GM18505 (cell line): ENCODE results near the gene ZBTB46.
A peak's percentile ranks its signal among the peaks of the same experiment; 100 is the strongest.
"Not testable (repeated sequence)": the region's sequence is repeated elsewhere in the genome, so short reads cannot be mapped to it uniquely, and the experiment has no call there.

Source experiments
- ATAC-seq: cut with Tn5 transposase; IDR thresholded peaks from one replicate; pipeline ENCODE4 v1.9.1; 2021; ENCODE audit not compliant: unreplicated experiment
- POLR2A ChIP-seq: IDR thresholded peaks from 4 replicates; pipeline ENCODE4 v1.6.1; 2011; ENCODE audit warnings: borderline replicate concordance; ENCODE audit not compliant: insufficient read depth, insufficient read length; ENCODE audit errors: extremely low read depth

The ZBTB46 gene

GRCh38 chr20:63830841-63831588 is at the start of gene ZBTB46:
TSS of gene ZBTB46 (minus strand) at chr20:63831264. CDS start at chr20:63790757, 40,507 bp downstream.
- ATAC-seq: peak; percentile 46
- TF ChIP-seq POLR2A: no peak

DNA sequence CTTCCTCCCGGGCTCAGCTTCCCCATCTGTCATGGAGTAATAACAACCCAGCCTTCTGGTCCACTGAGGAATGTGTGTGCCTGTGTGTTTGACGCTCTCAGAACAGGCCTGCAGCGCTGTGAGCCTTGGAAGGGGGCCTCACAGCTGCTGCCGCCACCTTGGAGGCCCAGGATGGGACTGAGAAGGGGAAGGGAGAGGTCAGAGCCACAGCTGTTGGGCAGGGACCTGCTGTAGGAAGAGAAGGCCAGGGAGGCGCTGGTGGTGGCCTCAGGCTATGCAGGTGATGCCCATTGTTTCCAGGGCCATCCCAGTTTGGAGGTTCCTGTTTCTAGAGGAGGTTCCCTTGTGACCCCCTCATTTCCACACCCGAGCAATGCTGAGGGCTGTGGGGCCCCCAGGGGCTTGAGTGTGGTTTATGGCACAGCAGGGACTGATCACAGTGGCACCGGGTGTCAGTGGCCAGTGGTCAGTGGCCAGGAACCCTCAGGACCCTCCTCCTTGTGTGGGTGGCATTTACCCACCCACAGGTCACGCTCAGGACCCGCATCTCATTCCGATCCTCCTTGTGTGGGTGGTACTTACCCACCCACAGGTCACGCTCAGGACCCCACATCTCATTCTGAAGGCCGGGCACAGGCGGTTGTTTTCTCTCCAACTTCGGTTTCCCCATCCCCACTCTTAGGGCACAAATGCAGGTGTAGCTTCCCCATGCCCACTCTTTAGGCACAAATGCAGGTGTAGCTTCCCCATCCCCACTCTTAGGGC is 48.0 kb upstream of the ZBTB46 start:
- ATAC-seq: no peak
- TF ChIP-seq POLR2A: no peak

DNA sequence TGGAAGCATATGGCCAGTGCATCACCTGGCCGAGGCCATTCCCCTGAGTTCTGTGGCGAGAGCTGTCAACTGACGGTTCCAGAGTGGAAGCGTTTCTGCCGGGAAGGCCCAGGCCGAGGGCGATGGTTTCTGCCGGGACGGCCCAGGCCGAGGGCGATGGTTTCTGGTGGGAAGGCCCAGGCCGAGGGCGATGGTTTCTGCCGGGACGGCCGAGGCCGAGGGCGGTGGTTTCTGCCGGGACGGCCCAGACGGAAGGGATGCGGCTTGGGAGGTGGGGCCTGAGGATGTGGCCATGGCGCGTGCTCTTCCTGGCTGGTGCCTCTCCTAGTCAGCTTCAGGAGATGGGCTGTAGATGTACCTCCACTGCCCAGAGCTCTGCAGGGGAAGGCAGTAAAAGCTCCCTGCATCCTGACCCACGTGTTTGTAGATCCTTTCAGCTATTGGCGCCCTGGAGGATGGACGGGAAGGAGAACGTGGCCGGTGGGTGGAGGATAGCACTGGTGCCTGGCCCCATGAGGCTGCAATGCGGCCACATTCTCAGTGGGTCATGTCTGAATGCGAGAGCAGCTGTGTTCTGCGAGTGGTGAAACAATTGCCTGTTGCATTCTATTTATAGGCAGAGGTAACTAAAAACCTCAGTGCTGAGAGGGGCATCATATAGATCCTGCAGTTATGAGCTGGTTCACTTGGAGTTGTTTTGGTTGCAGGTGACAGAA is 46.8 kb upstream of the ZBTB46 start:
- no peak for ATAC-seq
- TF ChIP-seq POLR2A: no peak

DNA sequence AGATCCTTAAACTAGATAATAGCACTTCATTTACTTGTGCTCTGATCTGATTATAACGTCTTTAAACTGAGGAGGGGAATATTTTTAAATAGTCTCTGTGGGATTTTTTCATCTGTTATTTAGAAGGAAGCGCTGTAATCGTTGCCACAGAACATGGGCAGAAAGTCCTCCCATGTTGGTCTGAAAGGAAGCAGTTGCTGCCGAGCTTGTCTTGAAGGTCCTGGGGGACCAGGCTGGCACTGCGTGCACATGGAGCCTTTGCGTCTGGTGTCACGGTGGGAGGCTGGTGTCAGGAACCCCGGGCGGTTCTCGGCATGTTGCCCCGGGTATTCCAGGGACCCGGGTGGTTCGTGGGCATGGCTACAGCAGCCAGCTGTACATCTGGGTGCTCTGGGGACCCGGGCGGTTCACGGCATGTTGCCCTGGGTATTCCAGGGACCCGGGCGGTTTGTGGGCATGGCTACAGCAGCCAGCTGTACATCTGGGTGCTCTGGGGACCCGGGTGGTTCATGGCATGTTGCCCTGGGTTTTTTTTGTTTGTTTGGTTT is 45.5 kb upstream of the ZBTB46 start:
- no peak for TF ChIP-seq POLR2A
- no peak for ATAC-seq

DNA sequence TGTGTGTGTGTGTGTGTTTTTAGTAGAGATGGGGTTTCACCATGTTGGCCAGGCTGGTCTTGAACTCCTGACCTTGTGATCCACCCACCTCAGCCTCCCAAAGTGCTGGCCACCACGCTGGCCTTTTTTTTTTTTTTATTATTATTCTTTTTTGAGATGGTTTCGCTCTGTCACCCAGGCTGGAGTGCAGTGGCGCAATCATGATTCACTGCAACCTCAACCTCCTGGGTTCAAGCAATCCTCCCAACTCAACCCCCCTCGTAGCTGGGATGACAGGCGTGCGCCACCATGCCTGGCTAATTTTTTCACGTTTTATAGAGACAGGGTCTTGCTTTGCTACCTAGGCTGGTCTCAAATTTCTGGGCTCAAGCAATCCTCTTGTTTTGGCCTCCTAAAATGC is 43.2 kb upstream of the ZBTB46 start:
- ATAC-seq: not testable (repeated sequence)

DNA sequence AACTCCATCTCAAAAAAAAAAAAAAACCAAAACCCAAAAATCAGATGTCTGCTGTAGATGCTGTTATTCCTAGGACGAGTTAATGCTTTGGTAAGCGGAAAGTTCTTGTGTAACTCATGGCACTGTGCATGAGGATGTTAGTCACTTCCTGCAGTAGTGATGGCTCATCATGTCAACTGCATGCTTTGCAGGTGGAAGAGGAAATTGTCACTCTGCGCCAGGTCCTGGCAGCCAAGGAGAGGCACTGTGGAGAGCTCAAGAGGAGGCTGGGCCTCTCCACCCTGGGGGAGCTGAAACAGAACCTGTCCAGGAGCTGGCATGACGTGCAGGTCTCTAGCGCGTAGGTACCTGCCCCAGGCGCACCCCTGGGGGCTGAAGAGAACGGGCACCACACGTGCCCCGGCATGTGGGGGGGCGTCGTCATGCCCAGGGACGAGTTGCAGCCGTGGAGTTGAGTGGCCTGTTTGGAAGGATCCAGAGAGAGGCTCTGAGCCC is 42.5 kb upstream of the ZBTB46 start:
- no peak for ATAC-seq
- TF ChIP-seq POLR2A: no peak

- no peak for ATAC-seq
- TF ChIP-seq POLR2A: no peak
Observed at GRCh38 chr20:63868264-63868663, 37.2 kb upstream of the ZBTB46 start.

DNA sequence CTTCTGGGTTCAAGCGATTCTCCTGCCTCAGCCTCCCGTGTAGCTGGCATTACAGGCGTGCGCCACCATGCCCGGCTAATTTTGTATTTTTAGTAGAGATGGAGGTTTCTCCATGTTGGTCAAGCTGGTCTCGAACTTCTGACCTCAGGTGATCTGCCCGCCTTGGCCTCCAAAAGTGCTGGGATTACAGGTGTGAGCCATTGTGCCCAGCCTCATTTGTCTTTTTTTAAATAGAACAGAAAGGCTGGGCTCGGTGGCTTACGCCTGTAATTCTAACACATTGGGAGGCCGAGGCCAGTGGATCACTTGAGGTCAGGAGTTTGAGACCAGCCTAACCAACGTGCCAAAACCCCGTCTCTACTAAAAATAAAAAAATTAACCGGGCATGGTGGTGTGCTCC is 36.0 kb upstream of the ZBTB46 start:
- ATAC-seq: not testable (repeated sequence)

GRCh38 chr20:63864978-63865640 is 34.0 kb upstream of the ZBTB46 start, which contains the start of gene TPD52L2:
TSS of gene TPD52L2 (plus strand) at chr20:63865270. CDS start at chr20:63865366, 96 bp downstream.
- peak; percentile 67 for ATAC-seq
- peak; percentile 94 for TF ChIP-seq POLR2A

GRCh38 chr20:63864545-63864977 is 33.5 kb upstream of the ZBTB46 start:
- TF ChIP-seq POLR2A: no peak
- ATAC-seq: no peak

- ATAC-seq: peak; percentile 68
- peak; percentile 77 for TF ChIP-seq POLR2A
Observed at GRCh38 chr20:63863798-63864544, 32.9 kb upstream of the ZBTB46 start.
